ENCODE results near the gene MCHR1. TPM values are rescaled to one million over a fixed set of nuclear protein-coding genes. Genes with fewer than 3 reads are reported as not detected.

MCHR1 gene
- polyA plus RNA-seq, 1 donor (not counting 4 experiments of a cell fraction or from before 2014, with no cell fraction given), result 0.12 TPM

DNA sequence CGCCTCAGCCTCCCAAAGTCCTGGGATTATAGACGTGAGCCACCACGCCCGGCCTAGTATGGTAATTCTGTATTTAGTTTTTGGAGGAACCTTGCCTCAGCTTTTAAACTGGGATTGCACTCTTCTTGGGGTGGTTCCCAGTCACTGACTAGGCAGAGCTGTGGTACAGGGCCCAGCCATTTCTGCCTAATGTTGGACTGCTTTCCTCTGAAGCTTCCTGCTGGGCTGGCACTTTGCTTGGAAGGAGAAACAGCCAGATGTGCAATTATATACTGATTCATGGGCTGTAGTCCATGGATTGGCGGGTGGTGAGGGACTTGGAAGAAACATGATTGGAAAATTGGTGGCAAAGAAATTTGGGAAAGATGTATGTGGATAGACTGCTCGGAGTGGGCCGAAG lies 17.6 kb upstream of the MCHR1 start:
- Histone ChIP-seq H3K79me2 (ENCODE audit: control insufficient read depth, insufficient read depth, low read length) (no peaks in the 10 kb centered on the region), H3K4me3 (ENCODE audit: control insufficient read depth in 2 of 3, extremely low read depth in 1 of 3, insufficient read depth in 2 of 3, low read depth in 1 of 3, low read length in 3 of 3) (no peak overlapping the region), H3K9ac (ENCODE audit: control insufficient read depth, extremely low read depth, insufficient read depth, low read length) (no peak overlapping the region), H2AFZ (ENCODE audit: control insufficient read depth, low read length) (no peak overlapping the region), H3K9me3 (ENCODE audit: control insufficient read depth, low read depth, low read length) (no peaks in the 10 kb centered on the region), H3K36me3 (ENCODE audit: control insufficient read depth in 2 of 2, extremely low read depth in 1 of 2, insufficient read depth in 2 of 2, low read length in 2 of 2) (no peaks in the 10 kb centered on the region), H3K27ac (ENCODE audit: control insufficient read depth, insufficient read depth, low read length) (no peak overlapping the region), H3K4me1 (ENCODE audit: control insufficient read depth, extremely low read depth, insufficient read depth, low read length) (no peaks in the 10 kb centered on the region), H3K27me3 (ENCODE audit: control insufficient read depth, extremely low read depth, insufficient read depth, low read length) (no peaks in the 10 kb centered on the region), H3K4me2 (ENCODE audit: control insufficient read depth, extremely low read depth, insufficient read depth, low read depth, low read length) (no peak overlapping the region), H4K20me1 (ENCODE audit: control insufficient read depth, extremely low read depth, insufficient read depth, low read length) (no peaks in the 10 kb centered on the region), H3K9me1 (ENCODE audit: control insufficient read depth, extremely low read depth, insufficient read depth, low read length) (no peaks in the 10 kb centered on the region)
- dilution Hi-C loops (cut with MboI; ENCODE audit: extremely low pct_ligation_motif_present, low sequenced_read_pairs), result no loop called here
- FAIRE-seq (no peak), DNase-seq (ENCODE audit: low read depth, low spot score) (no peak)
- TF ChIP-seq EZH2 (IDR thresholded peaks at IDR 0.05; ENCODE audit: low read length), result no peak
- TF ChIP-seq, protein P1, sequence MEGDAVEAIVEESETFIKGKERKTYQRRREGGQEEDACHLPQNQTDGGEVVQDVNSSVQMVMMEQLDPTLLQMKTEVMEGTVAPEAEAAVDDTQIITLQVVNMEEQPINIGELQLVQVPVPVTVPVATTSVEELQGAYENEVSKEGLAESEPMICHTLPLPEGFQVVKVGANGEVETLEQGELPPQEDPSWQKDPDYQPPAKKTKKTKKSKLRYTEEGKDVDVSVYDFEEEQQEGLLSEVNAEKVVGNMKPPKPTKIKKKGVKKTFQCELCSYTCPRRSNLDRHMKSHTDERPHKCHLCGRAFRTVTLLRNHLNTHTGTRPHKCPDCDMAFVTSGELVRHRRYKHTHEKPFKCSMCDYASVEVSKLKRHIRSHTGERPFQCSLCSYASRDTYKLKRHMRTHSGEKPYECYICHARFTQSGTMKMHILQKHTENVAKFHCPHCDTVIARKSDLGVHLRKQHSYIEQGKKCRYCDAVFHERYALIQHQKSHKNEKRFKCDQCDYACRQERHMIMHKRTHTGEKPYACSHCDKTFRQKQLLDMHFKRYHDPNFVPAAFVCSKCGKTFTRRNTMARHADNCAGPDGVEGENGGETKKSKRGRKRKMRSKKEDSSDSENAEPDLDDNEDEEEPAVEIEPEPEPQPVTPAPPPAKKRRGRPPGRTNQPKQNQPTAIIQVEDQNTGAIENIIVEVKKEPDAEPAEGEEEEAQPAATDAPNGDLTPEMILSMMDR (optimal IDR thresholded peaks at IDR 0.05 in 1 of 3, IDR thresholded peaks at IDR 0.05 in 1 of 3, conservative IDR thresholded peaks at IDR 0.05 in 1 of 3; ENCODE audit: extremely low read depth in 1 of 3, insufficient read depth in 2 of 3, low read length in 3 of 3), result no peak

DNA sequence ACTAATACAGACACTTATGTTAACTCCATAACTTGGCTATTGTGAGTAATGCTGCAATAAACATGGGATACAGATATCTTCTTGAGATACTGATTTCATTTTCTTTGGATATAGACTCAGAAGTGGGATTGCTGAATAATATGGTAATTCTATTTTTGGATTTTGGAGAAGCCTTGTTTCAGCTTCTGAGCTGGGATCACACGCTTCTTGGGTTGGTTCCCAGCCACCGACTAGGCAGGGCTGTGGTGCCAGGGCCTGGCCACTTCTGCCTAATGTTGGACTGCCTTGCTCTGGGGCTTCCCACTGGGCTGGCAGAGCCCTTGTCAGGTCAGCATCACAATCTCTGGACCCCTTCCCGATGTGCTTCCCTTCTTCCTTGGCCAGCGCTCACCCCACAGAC lies 14.0 kb upstream of the MCHR1 start:
- H2AFZ ChIP-seq (ENCODE audit: control insufficient read depth, low read length), result no peak overlapping the region
- H3K27ac ChIP-seq (ENCODE audit: control insufficient read depth, insufficient read depth, low read length), result no peak overlapping the region
- H3K36me3 ChIP-seq (ENCODE audit: control insufficient read depth in 2 of 2, extremely low read depth in 1 of 2, insufficient read depth in 2 of 2, low read length in 2 of 2), result no peaks in the 10 kb centered on the region
- H3K27me3 ChIP-seq (ENCODE audit: control insufficient read depth, extremely low read depth, insufficient read depth, low read length), result no peaks in the 10 kb centered on the region
- H4K20me1 ChIP-seq (ENCODE audit: control insufficient read depth, extremely low read depth, insufficient read depth, low read length), result no peaks in the 10 kb centered on the region
- no peak overlapping the region for H3K4me3 ChIP-seq (ENCODE audit: control insufficient read depth in 2 of 3, extremely low read depth in 1 of 3, insufficient read depth in 2 of 3, low read depth in 1 of 3, low read length in 3 of 3)
- no peaks in the 10 kb centered on the region for H3K79me2 ChIP-seq (ENCODE audit: control insufficient read depth, insufficient read depth, low read length)
- dilution Hi-C loops (cut with MboI; ENCODE audit: extremely low pct_ligation_motif_present, low sequenced_read_pairs), result no loop called here
- no peak overlapping the region for H3K4me2 ChIP-seq (ENCODE audit: control insufficient read depth, extremely low read depth, insufficient read depth, low read depth, low read length)
- DNase-seq (ENCODE audit: low read depth, low spot score) (no peak), FAIRE-seq (no peak)
- H3K9me3 ChIP-seq (ENCODE audit: control insufficient read depth, low read depth, low read length), result no peaks in the 10 kb centered on the region
- H3K9ac ChIP-seq (ENCODE audit: control insufficient read depth, extremely low read depth, insufficient read depth, low read length), result no peak overlapping the region
- TF ChIP-seq, protein P1 (optimal IDR thresholded peaks at IDR 0.05 in 1 of 3, IDR thresholded peaks at IDR 0.05 in 1 of 3, conservative IDR thresholded peaks at IDR 0.05 in 1 of 3; ENCODE audit: extremely low read depth in 1 of 3, insufficient read depth in 2 of 3, low read length in 3 of 3), result no peak
- TF ChIP-seq EZH2 (IDR thresholded peaks at IDR 0.05; ENCODE audit: low read length), result no peak
- peaks cover 12% of the 10 kb centered on the region for H3K4me1 ChIP-seq (ENCODE audit: control insufficient read depth, extremely low read depth, insufficient read depth, low read length)
- no peaks in the 10 kb centered on the region for H3K9me1 ChIP-seq (ENCODE audit: control insufficient read depth, extremely low read depth, insufficient read depth, low read length)

All from keratinocyte (primary cell).